GM19324 (cell line): ENCODE data around the gene CPE.
"Not testable (repeated sequence)": the region's sequence is repeated elsewhere in the genome, so short reads cannot be mapped to it uniquely, and the experiment has no call there.

ENCODE experiments used
- ATAC-seq: cut with Tn5 transposase; IDR thresholded peaks from one replicate; pipeline ENCODE4 v1.9.1; 2021; ENCODE audit warnings: mild to moderate bottlenecking, moderate library complexity; ENCODE audit not compliant: unreplicated experiment, low FRiP score

The CPE gene

DNA sequence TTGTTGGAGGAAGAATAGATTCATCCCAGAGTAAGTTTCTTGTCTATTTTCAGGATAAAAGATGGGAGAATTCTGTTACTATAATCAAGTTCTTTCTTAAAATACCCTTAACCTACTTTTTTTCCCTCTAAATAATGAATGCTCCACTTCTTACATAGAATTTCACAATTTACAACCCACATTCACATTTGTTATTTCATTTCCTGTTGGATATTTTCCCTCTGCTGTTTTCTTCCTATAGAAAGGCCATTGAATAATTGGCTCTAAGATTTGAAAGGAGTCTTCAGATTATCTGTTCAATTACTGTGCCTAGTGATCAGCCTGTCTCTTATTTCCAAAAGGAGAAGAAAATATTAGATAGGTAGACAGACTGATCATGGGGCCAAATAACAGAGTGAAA, 79.7 kb downstream of the CPE start:
- ATAC-seq, result no peak

DNA sequence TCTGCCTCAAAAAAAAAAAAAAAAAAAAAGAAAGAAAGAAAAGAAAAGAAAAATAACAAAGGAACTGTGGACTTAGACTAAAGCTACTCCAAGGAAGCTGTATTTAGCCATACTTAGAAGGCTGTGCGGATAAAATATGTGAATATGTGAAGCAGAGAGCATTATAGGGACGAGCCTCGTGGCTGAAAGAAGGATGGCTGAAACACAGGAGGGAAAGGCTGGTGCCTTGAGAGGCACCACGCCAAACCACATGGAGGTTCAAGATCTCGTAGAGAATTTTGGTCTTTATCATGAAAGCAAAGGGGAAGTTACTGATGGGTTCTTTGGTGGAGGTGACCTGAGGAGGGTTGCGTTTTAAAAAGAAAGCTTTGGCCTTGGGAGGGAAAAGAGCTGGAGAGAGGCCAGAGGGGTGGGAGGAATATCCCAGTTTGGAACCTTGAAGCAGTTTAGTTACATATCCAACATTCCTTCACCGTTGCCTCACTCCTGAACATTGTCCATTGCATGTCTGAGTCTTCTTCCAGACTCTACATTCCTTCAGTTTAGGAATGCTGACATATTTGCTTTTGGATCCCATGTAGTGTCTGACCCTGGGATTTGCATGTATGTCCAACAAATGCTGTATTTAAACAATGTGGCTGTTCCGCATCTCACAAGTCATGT, 82.5 kb downstream of the CPE start:
- ATAC-seq, result no peak

DNA sequence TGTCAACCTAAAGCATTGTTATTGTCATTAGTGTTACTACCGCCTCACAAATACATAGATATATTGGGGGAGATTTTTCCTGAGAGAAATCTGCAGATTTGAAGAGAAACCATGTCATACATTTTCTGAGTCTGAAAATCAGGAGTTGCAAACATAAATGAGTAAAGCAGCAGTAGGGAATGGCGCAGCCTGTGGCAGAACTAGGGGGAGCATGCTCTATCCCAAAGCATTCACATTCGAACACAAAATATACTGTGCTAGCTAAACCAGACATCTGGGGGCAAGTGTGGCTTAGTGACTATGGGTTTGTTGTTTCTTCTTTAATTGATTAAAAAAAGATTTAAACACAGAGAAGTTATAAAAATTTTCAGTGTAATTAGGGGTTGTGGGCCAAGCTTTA, 83.2 kb downstream of the CPE start:
- no peak for ATAC-seq

DNA sequence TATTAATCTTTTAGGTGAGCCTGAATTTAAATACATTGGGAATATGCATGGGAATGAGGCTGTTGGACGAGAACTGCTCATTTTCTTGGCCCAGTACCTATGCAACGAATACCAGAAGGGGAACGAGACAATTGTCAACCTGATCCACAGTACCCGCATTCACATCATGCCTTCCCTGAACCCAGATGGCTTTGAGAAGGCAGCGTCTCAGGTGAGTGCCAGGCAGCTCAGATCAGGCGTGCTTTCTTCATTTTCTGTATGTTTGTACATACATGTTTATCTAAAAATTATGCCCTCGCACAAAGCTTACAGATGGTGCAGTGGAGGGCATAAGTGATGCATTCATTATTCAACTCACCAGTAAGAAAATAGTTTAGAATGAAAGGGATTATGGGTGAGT, 85.6 kb downstream of the CPE start:
- no peak for ATAC-seq

DNA sequence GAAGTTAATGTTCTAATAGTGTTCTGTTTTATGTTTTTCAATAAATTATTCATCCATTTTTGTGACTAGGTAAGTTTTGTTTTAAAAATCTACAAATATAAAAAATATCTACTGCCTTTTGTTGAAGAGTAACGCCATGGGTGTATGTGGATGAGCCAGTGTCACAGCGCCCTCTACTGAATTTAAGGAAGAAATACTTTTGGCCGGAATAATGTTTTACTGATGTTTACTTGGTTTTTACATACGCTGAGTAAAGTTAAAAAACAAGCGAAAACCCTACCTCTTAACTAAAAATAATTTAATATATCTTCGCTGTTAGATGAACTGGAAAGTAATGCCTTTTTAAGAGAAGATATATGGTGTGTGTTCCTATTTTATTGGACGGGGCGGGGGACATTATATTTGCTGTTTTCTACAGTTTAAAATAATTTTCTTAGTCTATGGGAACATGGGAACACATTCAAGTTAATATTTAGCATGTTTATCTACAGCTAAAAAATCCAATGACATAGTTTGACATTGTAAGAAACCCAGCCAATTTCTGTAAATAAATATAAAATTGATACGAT, 86.1 kb downstream of the CPE start:
- ATAC-seq, result no peak

DNA sequence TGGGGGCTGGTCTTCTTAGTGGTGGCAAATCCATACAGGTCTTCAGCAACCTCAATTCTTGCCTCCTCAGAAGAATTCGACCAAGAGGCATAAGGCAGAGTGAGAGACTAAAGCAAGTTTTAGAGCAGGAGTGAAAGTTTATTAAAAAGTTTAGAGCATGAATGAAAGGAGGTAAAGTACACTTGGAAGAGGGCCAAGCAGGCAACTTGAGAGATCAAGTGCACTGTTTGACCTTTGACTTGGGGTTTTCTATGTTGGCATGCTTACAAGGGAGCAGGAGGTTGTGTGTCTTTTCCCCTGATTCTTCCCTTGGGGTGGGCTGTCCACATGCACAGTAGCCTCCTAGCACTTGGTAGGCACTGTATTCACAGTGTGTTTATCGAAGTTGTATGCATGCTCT, 91.2 kb downstream of the CPE start:
- no peak for ATAC-seq

DNA sequence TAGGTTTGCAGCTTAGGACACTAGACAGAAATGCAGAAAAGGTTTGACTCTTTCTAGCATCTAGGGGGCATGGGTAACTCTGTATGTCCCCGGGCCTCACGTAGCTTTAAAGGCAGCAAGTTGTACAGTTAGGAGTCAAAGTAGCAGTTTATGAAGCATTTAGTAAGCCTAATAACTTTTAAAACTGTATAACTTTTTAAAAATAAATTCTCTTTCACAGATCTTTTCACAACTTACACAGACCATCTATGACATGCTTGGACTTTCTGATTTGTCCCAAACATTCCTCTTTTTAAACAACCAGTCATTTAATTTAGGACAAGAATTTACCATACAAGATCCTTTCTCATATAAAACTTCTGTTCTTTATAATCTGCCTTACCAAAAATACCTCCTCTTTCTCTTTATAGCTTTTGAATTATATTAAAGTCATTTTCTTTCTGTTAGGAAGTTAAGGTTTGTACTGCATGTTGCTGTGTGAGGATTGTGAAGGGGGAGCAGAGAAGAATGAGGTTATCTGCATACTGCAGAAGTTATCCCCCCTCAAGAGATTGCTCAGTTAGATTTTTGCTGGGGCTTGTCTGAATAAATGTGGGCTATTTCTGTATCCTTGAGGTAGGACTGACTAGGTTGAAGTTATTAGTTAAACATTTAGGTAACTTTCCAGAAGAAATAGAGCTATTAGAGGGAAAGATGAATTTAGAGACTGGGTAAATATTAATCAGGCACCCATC, 94.3 kb downstream of the CPE start:
- ATAC-seq, result no peak

DNA sequence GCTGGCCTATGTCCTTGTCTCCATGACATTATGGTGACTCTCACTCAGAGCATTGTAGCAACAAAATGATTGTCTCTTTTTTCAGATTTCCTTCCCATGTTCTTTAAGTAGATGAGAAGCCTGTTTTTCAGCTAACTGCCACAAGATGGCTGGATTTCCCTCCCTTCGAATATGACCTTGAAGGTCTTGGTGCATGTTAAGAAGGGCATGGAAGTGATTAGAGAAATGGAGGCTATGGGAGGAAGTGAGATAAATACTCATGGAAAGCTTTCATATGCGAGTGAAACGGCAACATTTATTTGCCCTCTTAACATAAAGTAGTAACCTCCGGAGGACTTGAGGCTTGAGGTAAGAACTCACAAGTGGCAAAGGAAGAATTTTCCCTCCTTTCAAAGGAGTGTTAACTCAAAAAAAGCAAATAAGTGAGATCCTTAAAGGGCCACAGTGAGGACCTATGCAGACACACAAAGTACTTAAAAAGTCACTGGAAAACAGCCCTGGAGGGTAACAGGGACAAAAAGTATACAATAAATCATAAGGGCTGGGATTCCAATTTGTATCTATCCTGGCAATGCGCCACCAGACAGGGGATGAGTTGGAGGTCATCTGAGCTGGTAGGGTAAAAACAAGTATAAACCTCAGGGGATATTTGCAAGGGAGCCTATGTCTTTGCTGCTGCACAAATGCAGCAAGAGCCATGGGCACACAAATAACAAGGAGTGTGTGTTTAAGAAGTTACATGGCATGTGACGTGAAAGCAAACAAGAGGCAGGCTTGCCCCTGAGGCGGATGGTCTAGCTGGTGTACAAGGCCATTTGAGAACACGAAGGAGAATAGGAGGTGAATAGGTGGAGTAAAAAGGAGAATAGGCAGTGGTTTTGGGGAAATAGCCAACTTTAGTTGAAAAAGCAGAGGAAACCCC, 96.2 kb downstream of the CPE start:
- ATAC-seq, result no peak

DNA sequence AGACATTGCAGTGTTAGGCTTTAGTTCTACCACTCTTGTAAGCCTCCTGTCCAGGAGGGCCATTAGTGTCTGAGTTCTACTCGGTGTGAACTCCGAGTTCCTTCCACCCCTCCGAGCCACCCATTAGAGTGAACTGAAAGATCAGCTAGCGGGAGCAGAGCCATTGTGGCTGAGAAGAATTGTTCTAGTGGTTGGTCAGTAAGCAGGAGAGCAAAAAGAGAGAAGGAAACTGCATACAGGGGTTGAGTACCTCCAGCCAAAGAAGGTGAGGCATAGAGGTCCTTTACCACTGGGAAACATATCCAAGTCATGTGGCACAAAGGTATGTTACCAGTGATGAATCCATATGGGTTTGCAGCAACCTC, 96.9 kb downstream of the CPE start:
- no peak for ATAC-seq

DNA sequence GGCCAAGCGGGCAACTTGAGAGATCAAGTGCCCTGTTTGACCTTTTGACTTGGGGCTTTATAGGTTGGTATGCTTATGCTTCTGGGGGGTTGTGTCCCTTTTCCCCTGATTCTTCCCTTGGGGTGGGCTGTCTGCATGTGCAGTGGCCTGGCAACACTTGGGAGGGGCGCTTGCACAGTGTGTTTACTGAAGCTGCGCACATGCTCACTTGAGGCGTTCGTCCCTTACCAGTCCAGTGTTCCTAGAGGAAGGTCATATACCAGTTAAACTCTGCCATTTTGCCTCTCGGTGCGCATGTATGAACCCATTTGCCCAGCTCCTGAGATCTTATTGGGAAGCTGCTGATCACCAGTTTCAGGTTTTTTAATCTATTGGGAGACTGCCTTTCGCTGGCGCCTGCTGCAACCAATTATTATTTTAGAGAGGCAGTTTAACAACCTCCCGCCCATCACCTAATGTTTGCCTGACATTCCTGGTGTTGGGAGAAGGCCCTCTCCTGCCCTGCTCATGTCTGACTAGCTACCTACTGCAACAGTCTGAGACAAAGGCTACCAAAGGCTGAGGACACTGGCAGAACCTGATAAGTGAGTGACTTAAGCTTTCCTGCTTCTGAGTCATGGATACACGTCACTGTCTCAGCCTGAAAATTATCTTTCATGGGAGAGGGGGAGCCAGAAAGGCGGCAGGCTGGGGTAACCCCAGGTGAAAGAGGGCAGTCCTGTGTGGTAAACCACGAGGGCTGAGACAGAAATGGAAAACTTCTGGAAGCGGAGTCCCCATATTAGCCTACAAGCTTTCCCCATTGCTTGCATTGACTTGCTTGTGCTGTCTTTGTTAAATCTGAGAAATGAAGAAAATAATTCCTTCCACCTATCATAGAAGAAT, 97.6 kb downstream of the CPE start:
- ATAC-seq, result no peak

DNA sequence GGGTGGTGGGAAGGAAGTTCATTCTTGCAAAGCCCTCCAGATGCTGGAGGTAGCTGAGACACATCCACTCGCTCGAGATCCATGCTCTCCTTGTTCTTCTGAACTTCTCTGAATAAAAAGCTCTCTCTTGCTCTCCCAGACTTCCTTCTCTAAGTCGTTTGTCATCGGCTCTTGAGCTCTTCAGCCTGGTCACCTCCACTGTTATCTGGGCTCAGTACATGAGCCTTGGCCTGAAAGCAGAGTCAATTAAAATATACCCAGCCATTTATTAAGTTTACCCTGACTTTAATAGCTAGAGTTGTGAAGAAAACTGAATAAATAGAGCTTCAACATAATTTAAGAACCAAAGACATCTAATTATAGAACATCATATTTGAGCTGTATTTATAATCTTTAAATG, 99.0 kb downstream of the CPE start:
- ATAC-seq, result no peak

DNA sequence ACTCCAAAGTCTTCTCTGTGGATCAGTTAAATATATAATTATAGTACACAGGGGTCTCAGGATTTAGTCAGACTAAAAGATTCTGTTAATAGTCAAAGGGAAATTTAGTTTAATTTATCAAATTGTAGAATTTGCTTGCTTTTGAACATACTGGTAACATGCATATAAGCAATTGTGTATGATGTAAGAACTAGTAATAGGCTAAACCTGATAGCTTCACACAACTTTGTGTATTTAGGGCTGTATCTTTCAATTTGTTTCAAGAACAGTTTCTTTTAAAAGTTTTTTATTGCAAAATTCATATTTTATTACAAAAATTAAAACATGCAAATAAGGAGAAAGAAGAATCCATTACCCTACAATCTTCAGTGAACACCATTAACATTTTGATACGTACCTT, 99.5 kb downstream of the CPE start:
- ATAC-seq, result no peak

DNA sequence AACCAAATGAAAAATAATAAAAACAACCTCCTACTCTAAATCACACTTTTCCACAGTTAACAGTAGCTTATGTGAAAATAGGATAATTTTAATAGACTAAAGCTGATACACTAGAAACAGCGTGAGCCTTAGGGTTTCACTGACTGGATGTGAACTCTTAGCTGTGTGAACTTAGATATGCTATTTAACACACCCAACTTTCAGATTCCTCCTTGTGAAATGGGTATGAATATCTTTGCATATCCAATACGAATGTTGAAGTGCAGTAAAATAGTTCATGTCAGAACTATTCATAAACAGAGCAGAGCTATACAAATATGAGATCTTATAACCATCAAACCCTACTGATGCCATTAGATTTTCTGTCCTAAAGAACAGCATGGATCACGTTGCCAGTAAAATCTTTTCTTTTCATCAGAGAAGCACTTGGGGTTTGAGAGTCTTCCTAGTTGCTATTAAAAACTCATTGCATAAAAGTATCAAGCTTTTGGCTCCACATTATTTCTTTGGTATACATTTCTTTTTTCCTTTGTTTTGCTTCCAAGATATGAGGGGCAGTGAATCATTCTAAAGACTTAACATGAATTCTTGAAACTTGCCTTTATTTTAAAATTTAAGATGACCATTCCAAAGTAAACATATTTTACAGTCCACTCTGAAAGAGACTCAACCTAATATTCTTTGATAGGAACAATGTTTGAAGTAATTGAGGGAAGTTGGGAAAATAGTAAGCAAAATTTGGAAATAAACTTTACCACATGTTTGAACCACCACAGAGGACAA, 102.4 kb downstream of the CPE start:
- no peak for ATAC-seq

DNA sequence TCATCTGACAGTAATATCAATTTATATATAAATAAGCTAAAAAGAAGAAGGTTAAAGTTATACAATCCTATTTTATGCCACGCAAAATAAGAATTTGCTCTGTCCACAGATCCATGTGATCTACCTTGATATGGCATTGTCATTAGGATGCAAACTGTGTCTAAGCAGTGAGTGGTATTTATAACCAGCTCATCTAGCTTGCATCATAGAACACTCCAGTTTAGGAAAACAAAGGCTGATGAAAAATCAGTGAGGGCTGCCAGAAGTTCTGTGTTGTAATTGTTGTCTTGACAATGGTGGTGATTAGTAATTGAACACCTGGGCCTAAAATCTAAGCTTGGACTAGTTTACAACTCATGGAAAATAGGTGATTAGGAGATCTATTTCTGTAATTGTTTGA, 111.0 kb downstream of the CPE start:
- ATAC-seq, result no peak

DNA sequence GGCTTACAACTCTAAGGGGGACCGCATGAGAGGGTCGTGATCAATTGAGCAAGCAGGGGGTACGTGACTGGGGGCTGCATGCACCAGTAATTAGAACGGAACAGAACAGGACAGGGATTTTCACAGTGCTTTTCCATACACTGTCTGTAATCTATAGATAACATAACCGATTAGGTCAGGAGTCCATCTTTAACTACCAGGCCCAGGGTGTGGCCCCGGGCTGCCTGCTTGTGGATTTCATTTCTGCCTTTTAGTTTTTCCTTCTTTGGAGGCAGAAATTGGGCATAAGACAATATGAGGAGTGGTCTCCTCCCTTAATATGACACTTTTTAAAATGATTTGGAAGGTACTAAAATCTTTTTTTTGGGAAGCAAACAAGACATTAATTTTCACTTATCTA, 113.8 kb downstream of the CPE start:
- ATAC-seq, result not testable (repeated sequence)

DNA sequence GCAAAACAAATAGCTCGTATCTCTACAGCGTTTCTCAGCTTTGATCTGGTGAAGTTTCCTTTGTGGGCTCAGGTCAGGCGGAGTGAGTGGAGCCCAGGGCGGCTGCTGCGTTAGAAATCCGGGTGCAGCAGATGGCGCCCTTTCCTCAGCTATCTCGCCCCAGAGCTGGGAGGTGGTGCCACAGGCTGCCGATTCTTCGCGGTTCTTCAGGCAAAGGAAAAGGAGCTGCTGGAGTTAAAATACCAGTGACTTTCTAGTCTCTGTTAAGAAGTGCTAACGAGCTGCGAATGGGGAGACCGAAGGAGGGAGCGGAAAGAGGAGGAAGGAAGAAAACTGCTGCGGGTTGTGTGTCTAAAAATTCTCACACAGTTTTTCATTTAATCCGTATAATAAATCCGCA, 114.6 kb downstream of the CPE start:
- peak; percentile 98 for ATAC-seq

DNA sequence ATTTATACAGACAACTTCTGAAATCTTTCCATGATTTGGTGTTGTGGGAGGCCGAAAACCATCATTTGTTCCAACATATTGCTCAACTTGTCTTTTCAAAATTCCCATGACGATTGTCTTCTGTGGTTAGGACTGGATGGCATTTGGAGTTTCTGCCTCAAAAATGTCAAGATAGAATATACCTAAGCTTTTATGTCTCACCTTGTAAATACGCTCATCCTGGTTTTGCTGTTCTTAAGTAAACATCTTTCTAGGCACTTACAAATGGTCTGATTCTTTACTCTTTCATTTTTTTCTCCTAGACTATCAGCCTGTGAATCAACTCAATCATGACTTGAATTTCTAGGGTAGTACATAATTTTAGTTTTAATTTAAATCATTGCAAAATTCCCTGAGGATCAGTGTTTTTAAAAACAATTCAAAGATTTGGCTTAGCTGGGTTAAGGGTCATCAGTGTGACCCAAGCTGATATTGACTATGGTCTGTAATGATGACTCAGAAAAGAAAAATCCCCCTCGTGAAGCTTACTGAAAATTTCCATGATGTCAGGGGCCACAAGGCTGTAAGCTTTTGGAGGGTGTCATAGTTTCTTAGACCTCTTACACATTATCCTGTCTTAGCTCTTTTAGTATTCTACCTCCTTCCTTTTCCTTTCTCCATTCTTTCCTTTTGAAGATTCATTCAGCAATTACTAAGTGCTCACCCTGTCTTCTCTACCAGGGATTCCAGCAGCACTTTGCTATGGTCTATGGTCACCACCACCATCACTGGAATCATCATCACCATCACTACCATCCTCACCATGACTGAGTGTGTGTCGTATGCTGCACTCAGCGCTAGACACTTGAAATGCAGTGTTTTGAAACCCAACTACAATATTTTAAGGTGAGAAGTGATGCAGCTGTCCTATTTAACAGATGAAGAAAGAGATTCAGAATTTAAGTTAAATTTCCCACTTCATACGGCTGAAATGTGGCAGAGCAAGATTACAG, 124.4 kb downstream of the CPE start:
- ATAC-seq, result no peak

DNA sequence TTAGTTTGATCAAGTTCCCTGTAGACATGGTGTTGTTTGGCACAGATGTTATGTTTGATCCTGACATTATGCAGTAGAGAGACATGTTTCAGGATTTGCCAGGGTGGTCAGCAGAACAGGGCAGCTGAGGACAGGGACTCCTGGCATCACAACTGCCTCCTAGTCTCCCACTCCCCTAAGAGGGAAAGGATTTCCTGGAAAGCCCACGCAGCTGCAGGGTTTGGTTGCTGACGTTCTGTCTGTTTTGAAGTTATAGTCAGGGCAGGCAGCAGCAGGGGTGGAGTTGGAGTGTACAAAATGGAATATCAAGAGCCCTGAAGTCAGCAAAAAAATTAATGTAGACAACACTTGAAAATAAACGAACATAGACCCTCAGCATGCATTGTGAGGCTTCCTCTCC, 125.4 kb downstream of the CPE start:
- no peak for ATAC-seq
